ENCODE data around the gene DAND5.

DAND5 gene

DNA sequence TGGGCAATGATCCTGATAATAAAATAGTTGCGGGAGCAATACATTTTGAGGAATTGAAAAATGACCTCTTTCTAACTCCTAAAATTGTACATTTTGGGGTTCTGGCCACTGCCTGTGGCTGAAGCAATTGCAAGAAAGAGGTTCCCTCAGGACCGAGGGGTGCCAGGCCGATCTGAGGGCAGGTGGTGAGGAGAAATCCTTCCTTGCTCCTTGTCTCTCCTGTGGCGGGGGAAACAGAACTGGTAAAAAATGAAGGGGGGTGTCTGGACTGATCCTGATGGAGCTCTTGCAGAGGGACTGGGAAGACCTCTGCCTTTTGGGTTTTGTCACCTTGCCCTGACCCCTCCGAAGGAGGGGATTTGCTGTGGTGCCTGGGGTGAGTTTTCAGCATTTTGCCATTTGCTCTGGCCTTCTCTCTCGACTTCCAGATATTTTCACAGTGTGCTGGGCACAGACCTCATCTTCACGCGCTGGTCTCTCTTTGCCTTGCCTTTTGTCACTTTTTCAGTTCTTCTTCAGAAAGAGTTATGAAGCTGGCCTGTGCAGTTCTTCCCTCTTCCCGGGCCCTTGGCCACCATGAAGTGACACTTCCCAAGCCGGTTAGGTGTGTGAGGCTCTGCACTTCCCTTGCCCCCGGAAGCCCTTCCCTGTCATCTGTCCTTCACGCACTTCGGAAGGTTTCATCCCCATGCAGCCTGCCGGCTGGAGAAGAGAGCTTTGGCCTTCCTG, 48.1 kb downstream of the DAND5 start:
- in situ Hi-C loops (cut with MboI; ENCODE audit: low sequenced_read_pairs, unreplicated experiment) = no loop called here
- no peak for DNase-seq (ENCODE audit: low spot score)
- TF ChIP-seq, protein P1, sequence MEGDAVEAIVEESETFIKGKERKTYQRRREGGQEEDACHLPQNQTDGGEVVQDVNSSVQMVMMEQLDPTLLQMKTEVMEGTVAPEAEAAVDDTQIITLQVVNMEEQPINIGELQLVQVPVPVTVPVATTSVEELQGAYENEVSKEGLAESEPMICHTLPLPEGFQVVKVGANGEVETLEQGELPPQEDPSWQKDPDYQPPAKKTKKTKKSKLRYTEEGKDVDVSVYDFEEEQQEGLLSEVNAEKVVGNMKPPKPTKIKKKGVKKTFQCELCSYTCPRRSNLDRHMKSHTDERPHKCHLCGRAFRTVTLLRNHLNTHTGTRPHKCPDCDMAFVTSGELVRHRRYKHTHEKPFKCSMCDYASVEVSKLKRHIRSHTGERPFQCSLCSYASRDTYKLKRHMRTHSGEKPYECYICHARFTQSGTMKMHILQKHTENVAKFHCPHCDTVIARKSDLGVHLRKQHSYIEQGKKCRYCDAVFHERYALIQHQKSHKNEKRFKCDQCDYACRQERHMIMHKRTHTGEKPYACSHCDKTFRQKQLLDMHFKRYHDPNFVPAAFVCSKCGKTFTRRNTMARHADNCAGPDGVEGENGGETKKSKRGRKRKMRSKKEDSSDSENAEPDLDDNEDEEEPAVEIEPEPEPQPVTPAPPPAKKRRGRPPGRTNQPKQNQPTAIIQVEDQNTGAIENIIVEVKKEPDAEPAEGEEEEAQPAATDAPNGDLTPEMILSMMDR (IDR thresholded peaks at IDR 0.05; ENCODE audit: borderline replicate concordance, control extremely low read depth, extremely low read depth, insufficient read depth, missing control alignments) = no peak

DNA sequence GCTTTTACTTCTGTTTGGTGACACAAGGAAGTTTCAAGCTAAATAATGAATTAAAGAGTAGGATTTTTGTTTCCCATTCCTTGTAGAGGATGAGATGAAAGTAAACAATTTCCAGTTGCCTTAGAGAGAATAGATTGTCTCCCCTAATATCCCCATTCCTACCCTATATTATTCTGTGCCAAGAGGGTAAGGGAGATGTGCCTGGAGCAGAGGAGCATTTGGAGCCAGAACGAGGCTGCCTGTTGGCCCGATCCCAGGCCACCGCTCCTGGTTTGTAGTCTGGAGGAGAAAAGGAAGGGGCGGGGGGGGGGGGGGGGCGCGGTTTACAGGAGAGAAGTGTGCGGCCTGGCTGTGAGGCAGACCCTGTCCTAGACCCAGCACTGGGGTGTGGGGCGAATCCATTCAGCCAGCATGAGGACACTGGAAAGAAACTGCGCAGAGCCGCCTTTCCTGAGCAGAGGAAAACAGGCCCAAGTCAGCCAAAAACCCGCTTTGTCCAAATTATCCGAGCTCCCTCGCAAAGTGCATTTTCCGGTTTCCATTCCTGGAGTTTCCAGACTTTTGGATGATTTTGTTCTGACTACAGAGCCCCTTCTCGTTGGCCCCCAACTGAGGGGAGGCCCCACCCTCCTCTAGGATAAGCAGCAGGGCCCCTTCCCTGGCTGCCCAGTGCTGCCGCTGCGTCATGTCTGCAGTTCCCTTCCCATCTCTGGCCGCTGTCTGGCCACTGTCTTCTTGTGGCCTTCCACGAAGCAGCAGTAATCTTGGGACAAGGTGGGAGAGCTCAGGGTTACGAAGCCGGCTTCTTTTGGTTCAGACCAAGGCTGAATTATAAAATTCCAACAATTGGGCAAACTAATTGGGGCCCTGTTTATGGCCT, 48.9 kb downstream of the DAND5 start:
- TF ChIP-seq, protein P1 (IDR thresholded peaks at IDR 0.05; ENCODE audit: borderline replicate concordance, control extremely low read depth, extremely low read depth, insufficient read depth, missing control alignments) = no peak
- in situ Hi-C loops (cut with MboI; ENCODE audit: low sequenced_read_pairs, unreplicated experiment) = no loop called here
- DNase-seq (ENCODE audit: low spot score) = no peak

DNA sequence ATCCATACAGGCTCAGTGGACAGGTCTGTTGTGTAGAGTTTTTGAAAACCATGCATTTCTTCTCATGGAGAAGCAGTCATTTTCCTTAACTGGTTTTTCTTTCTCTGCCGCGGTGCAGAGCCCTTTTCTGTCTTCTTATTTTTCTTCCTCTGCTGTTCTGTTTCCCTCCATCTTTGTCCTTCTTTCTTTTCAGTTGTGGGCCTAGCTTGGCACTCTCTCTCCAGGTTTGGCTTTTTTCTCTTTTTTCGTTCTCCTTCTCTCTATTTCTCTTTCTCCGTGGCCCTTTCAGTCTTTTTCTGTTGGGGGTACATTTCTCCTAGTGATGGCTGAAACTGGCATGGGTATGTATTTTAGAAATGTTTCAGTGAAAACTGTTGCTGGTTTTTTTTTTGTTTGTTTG, 50.0 kb downstream of the DAND5 start:
- no peak for DNase-seq (ENCODE audit: low spot score)
- TF ChIP-seq, protein P1 (IDR thresholded peaks at IDR 0.05; ENCODE audit: borderline replicate concordance, control extremely low read depth, extremely low read depth, insufficient read depth, missing control alignments) = no peak
- in situ Hi-C loops (cut with MboI; ENCODE audit: low sequenced_read_pairs, unreplicated experiment) = no loop called here

DNA sequence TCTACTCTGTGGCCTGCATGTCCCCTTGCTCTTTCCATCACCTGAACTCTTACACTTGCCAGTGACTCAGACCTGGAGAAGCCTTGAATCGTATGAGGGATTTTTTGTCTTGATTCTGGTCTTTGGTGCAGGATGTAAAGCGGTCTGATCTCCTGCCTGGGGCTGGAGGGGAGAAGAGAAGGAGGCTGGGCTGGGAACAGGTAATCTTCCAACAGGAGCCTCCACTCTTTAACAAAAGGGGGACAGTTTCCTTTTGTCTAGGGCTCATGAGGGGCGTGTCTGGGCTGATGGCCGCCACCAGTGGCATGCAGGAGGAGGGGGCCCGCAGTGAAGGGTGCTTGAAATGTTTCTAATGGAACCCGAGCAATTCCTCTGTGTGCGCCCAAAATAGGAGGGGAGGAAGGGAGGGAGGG, 50.6 kb downstream of the DAND5 start:
- in situ Hi-C loops (cut with MboI; ENCODE audit: low sequenced_read_pairs, unreplicated experiment) = no loop called here
- TF ChIP-seq, protein P1 (IDR thresholded peaks at IDR 0.05; ENCODE audit: borderline replicate concordance, control extremely low read depth, extremely low read depth, insufficient read depth, missing control alignments) = no peak

DNA sequence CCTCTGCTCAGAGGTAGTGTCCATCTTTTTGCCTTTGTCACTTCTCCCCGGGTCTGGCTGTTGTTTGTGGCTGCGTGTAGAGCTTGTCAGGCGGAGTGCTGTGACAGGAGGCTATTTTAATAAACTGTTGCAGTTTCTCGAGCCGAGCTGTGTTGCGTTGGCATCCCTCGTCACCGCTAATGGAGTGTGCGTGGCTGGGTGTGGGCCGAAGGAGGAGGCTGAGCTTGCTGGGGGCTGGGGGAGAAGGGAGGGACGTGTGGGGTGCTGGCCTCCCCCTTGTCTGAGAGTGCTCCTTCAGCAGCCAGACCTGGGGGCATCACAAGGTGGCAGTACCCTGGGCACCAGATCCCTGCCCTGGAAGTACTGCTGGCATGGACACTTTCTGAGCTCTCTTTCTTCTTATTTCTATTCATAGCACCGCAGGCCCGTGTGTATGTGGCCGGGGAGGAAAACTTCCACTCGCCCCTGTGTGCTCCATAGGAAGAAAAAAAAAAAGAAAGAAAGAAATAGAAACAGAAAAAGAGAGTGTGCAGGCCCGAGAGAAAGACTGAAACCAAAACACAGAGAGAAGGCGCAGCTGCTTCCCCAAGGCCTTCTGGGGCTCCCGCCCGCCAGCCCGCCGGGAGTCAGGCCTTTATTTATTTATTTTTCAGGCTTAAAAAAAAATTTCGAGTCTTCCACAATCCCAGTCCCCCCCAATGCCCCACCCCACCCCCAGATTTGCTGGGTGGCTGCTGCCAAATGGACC, 52.9 kb downstream of the DAND5 start:
- peak; percentile 81 for DNase-seq (ENCODE audit: low spot score)
- in situ Hi-C loops (cut with MboI; ENCODE audit: low sequenced_read_pairs, unreplicated experiment) = no loop called here
- TF ChIP-seq, protein P1 (IDR thresholded peaks at IDR 0.05; ENCODE audit: borderline replicate concordance, control extremely low read depth, extremely low read depth, insufficient read depth, missing control alignments) = no peak

More for the DNA sequence above, 50.6 kb downstream of the DAND5 start:
- DNase-seq (ENCODE audit: low spot score) = no peak

All from GM13976 (cell line).